Measurements from ENCODE around the gene GALK2.

The GALK2 gene

DNA sequence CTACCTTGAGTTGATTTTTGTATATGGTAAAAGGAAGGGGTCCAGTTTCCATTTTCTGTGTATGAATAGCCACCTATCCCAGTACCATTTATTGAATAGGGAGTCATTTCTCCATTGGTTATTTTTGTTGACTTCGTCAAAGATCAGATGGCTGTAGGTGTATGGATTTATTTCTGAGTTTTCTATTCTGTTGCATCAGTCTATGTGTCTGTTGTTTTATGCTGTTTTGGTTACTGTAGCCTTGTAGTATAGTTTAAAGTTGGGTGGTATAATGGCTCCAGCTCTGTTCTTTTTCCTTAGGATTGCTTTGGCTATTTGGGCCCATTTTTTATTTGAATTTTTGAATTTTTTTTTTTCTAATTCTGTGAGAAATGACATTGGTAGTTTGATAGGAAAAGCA, 127.5 kb downstream of the GALK2 start:
- H2AFZ ChIP-seq (ENCODE audit: low read length) = no peak overlapping the region
- no peaks in the 10 kb centered on the region for H3K9me3 ChIP-seq (ENCODE audit: insufficient read depth, low read depth, low read length)
- no peaks in the 10 kb centered on the region for H3F3A ChIP-seq (ENCODE audit: low read depth)
- no peaks in the 10 kb centered on the region for H3K4me1 ChIP-seq (ENCODE audit: insufficient read depth, low read length, poor library complexity, severe bottlenecking)
- no peak for TF ChIP-seq EZH2phosphoT487 (IDR thresholded peaks at IDR 0.05; ENCODE audit: borderline replicate concordance)
- TF ChIP-seq, protein P1, sequence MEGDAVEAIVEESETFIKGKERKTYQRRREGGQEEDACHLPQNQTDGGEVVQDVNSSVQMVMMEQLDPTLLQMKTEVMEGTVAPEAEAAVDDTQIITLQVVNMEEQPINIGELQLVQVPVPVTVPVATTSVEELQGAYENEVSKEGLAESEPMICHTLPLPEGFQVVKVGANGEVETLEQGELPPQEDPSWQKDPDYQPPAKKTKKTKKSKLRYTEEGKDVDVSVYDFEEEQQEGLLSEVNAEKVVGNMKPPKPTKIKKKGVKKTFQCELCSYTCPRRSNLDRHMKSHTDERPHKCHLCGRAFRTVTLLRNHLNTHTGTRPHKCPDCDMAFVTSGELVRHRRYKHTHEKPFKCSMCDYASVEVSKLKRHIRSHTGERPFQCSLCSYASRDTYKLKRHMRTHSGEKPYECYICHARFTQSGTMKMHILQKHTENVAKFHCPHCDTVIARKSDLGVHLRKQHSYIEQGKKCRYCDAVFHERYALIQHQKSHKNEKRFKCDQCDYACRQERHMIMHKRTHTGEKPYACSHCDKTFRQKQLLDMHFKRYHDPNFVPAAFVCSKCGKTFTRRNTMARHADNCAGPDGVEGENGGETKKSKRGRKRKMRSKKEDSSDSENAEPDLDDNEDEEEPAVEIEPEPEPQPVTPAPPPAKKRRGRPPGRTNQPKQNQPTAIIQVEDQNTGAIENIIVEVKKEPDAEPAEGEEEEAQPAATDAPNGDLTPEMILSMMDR (conservative IDR thresholded peaks at IDR 0.05; ENCODE audit: low read length) = no peak
- H4K20me1 ChIP-seq (ENCODE audit: insufficient read depth, low read length, poor library complexity, severe bottlenecking) = no peaks in the 10 kb centered on the region
- no peak overlapping the region for H3K4me3 ChIP-seq (ENCODE audit: low read length, poor library complexity, severe bottlenecking)
- no peaks in the 10 kb centered on the region for H3K27me3 ChIP-seq (ENCODE audit: insufficient read depth, low read length, poor library complexity, severe bottlenecking)
- peaks cover 1% of the 10 kb centered on the region; the same call in 1 of the 2 replicates for H3K36me3 ChIP-seq (ENCODE audit: insufficient read depth, low read length)
- H3K79me2 ChIP-seq (ENCODE audit: insufficient read depth, low read length) = no peaks in the 10 kb centered on the region
- no peak overlapping the region for H3K4me2 ChIP-seq (ENCODE audit: low read depth, low read length, poor library complexity, severe bottlenecking)
- no peak overlapping the region for H3K9ac ChIP-seq (ENCODE audit: low read depth, low read length, poor library complexity, severe bottlenecking)
- no peaks in the 10 kb centered on the region for H3K9me2 ChIP-seq (replicated peaks; ENCODE audit: low read depth, low read length)

DNA sequence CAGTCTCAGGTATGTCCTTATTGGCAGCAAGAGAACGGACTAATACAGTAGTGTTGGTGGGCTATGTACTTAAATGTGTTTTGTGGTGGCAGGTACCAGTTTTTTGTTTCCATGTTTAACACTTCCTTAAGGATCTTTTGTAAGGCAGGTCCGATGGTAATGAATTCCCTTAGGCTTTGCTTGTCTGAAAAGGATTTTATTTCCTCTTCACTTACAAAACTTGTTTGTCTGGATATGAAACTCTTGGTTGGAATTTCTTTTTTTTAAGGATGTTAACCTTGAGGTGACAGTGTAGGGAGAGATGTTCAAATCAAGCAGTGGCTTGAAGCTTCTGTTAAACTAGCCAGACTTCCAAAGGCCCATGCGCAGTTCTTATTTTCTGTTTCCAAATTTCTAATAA, 130.8 kb downstream of the GALK2 start:
- Histone ChIP-seq H3K4me3 (ENCODE audit: low read length, poor library complexity, severe bottlenecking) (no peak overlapping the region), H3K27me3 (ENCODE audit: insufficient read depth, low read length, poor library complexity, severe bottlenecking) (no peaks in the 10 kb centered on the region), H3K9me2 (replicated peaks; ENCODE audit: low read depth, low read length) (no peaks in the 10 kb centered on the region), H3K9me3 (ENCODE audit: insufficient read depth, low read depth, low read length) (no peaks in the 10 kb centered on the region), H3K9ac (ENCODE audit: low read depth, low read length, poor library complexity, severe bottlenecking) (no peak overlapping the region), H4K20me1 (ENCODE audit: insufficient read depth, low read length, poor library complexity, severe bottlenecking) (no peaks in the 10 kb centered on the region), H3K4me2 (ENCODE audit: low read depth, low read length, poor library complexity, severe bottlenecking) (no peak overlapping the region), H3K36me3 (ENCODE audit: insufficient read depth, low read length) (peaks cover 15% of the 10 kb centered on the region; the same call in 1 of the 2 replicates), H2AFZ (ENCODE audit: low read length) (no peak overlapping the region), H3K79me2 (ENCODE audit: insufficient read depth, low read length) (no peaks in the 10 kb centered on the region), H3F3A (ENCODE audit: low read depth) (no peaks in the 10 kb centered on the region), H3K4me1 (ENCODE audit: insufficient read depth, low read length, poor library complexity, severe bottlenecking) (no peaks in the 10 kb centered on the region)
- no peak for TF ChIP-seq EZH2phosphoT487 (IDR thresholded peaks at IDR 0.05; ENCODE audit: borderline replicate concordance)
- TF ChIP-seq, protein P1 (conservative IDR thresholded peaks at IDR 0.05; ENCODE audit: low read length) = no peak

DNA sequence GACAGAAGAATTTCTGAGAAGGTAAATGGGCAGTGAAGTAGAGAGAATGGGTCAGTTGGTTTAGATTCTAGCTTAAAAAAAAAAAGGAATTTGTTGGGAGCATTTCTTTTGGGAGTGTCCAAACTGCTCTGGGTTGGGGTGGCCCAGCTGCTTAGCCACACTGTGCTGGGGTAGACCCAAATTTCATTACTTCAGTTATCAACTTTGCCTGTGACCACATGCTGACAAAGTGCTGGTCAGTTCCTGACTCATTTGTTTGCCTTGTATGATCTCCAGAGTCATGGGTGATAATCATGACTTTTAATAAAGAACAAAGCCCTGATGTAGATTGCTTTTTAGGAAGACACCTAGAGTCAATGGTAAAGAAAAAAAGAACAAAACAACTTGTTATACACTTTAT, 131.5 kb downstream of the GALK2 start:
- Histone ChIP-seq H2AFZ (ENCODE audit: low read length) (no peak overlapping the region), H3K9me2 (replicated peaks; ENCODE audit: low read depth, low read length) (no peaks in the 10 kb centered on the region), H3K27me3 (ENCODE audit: insufficient read depth, low read length, poor library complexity, severe bottlenecking) (no peaks in the 10 kb centered on the region), H3K9me3 (ENCODE audit: insufficient read depth, low read depth, low read length) (no peaks in the 10 kb centered on the region), H3K9ac (ENCODE audit: low read depth, low read length, poor library complexity, severe bottlenecking) (no peak overlapping the region), H3F3A (ENCODE audit: low read depth) (no peaks in the 10 kb centered on the region), H3K4me2 (ENCODE audit: low read depth, low read length, poor library complexity, severe bottlenecking) (no peak overlapping the region), H4K20me1 (ENCODE audit: insufficient read depth, low read length, poor library complexity, severe bottlenecking) (no peaks in the 10 kb centered on the region), H3K79me2 (ENCODE audit: insufficient read depth, low read length) (no peaks in the 10 kb centered on the region), H3K4me1 (ENCODE audit: insufficient read depth, low read length, poor library complexity, severe bottlenecking) (no peaks in the 10 kb centered on the region), H3K36me3 (ENCODE audit: insufficient read depth, low read length) (peaks cover 15% of the 10 kb centered on the region; the same call in 1 of the 2 replicates), H3K4me3 (ENCODE audit: low read length, poor library complexity, severe bottlenecking) (no peak overlapping the region)
- no peak for TF ChIP-seq EZH2phosphoT487 (IDR thresholded peaks at IDR 0.05; ENCODE audit: borderline replicate concordance)
- TF ChIP-seq, protein P1 (conservative IDR thresholded peaks at IDR 0.05; ENCODE audit: low read length) = no peak

All from Loucy (cell line).